AG08395 (cell line): Measurements from ENCODE around the gene PKDCC.
"Not testable (repeated sequence)": the region's sequence is repeated elsewhere in the genome, so short reads cannot be mapped to it uniquely, and the experiment has no call there.

Source experiments
- DNase-seq: peaks from one replicate; pipeline ENCODE4 v3.0.0; 2012; ENCODE audit warnings: mixed read lengths, low spot score

Gene PKDCC

GRCh38 chr2:42063431-42064171, 15.8 kb downstream of the PKDCC start:
- peak; percentile 83 for DNase-seq

GRCh38 chr2:42064417-42064942, 16.7 kb downstream of the PKDCC start:
- peak; percentile 44 for DNase-seq

- DNase-seq = not testable (repeated sequence)
Observed at GRCh38 chr2:42065753-42066152, 17.9 kb downstream of the PKDCC start.

- not testable (repeated sequence) for DNase-seq
Observed at GRCh38 chr2:42067001-42067400, 19.2 kb downstream of the PKDCC start.

GRCh38 chr2:42067521-42067920, 19.7 kb downstream of the PKDCC start:
- no peak for DNase-seq

- DNase-seq = no peak
Observed at GRCh38 chr2:42068571-42069178, 20.9 kb downstream of the PKDCC start.

GRCh38 chr2:42069568-42069967, 21.7 kb downstream of the PKDCC start:
- DNase-seq = no peak

- no peak for DNase-seq
Observed at GRCh38 chr2:42071791-42072190, 24.0 kb downstream of the PKDCC start.

- no peak for DNase-seq
Observed at GRCh38 chr2:42072349-42073118, 24.7 kb downstream of the PKDCC start.

GRCh38 chr2:42073739-42074503, 26.1 kb downstream of the PKDCC start:
- DNase-seq = no peak

- DNase-seq = no peak
Observed at GRCh38 chr2:42074661-42075060, 26.8 kb downstream of the PKDCC start.

- no peak for DNase-seq
Observed at GRCh38 chr2:42076357-42077225, 28.8 kb downstream of the PKDCC start.

GRCh38 chr2:42077343-42077742, 29.5 kb downstream of the PKDCC start:
- DNase-seq = no peak

GRCh38 chr2:42079737-42080287, 32.0 kb downstream of the PKDCC start:
- DNase-seq = no peak

GRCh38 chr2:42081151-42081550, 33.3 kb downstream of the PKDCC start:
- not testable (repeated sequence) for DNase-seq

- no peak for DNase-seq
Observed at GRCh38 chr2:42082016-42082415, 34.2 kb downstream of the PKDCC start.

GRCh38 chr2:42084231-42084671, 36.4 kb downstream of the PKDCC start:
- peak; percentile 33 for DNase-seq

- not testable (repeated sequence) for DNase-seq
Observed at GRCh38 chr2:42085070-42085469, 37.2 kb downstream of the PKDCC start.

GRCh38 chr2:42085706-42086487, 38.1 kb downstream of the PKDCC start:
- DNase-seq = no peak

- peak; percentile 81 for DNase-seq
Observed at GRCh38 chr2:42086500-42086953, 38.7 kb downstream of the PKDCC start.
